ENCODE results near the gene SIAE.

The SIAE gene

GRCh38 chr11:124669193-124669592, 4.3 kb downstream of the SIAE start:
- TF ChIP-seq CTCF (conservative IDR thresholded peaks at IDR 0.05; ENCODE audit: low read depth, low read length), result peak; percentile 90
- peak; percentile 72 for DNase-seq (ENCODE audit: low read depth)
- H3K4me3 ChIP-seq (ENCODE audit: low read depth, low read length), result no peak overlapping the region

DNA sequence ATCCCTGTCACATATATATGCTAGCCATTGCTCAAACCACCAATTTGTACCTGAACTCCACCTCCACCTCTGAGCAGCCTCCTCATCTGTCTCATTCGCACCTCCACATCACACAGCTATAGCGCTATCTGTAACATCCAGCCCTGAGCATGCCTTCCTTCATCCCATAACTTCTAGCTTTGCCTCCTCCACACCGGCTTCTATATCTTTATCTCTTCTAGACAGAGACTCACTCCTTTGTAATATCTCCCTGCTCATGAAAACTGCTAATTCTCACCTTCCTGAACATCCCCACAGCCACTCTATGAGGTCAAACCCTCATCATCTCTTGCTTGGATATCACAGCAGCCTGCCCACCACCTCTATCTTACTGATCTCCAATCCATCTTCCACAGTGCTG, 5.9 kb downstream of the SIAE start:
- H3K4me3 ChIP-seq (ENCODE audit: low read depth, low read length), result no peak overlapping the region
- DNase-seq (ENCODE audit: low read depth), result no peak
- no peak for TF ChIP-seq CTCF (conservative IDR thresholded peaks at IDR 0.05; ENCODE audit: low read depth, low read length)

GRCh38 chr11:124663861-124664260, 9.7 kb downstream of the SIAE start:
- H3K4me3 ChIP-seq (ENCODE audit: low read depth, low read length), result no peak overlapping the region
- no peak for TF ChIP-seq CTCF (conservative IDR thresholded peaks at IDR 0.05; ENCODE audit: low read depth, low read length)
- no peak for DNase-seq (ENCODE audit: low read depth)

- no peak overlapping the region for H3K4me3 ChIP-seq (ENCODE audit: low read depth, low read length)
- TF ChIP-seq CTCF (conservative IDR thresholded peaks at IDR 0.05; ENCODE audit: low read depth, low read length), result no peak
- no peak for DNase-seq (ENCODE audit: low read depth)
Measured at GRCh38 chr11:124662106-124662505, 11.4 kb downstream of the SIAE start.

DNA sequence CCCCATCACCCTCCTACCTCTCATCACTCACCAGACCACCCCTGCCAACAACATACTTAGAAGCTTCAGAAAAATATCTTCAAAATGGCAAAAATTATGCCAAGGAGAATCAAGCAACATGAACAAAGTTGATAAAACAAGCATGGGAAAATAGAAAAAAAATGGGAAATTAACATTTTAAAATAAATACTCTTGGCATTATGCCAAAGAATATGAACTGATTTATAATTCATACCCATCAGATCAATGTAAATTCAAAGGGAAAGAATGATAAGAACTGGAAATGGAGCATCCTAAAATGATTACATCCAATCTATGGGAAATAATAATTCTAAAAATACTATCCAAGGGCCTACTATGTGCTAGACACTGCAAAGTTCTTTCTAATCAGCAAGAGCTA, 12.0 kb downstream of the SIAE start:
- TF ChIP-seq CTCF (conservative IDR thresholded peaks at IDR 0.05; ENCODE audit: low read depth, low read length), result no peak
- no peak for DNase-seq (ENCODE audit: low read depth)
- H3K4me3 ChIP-seq (ENCODE audit: low read depth, low read length), result no peak overlapping the region

DNA sequence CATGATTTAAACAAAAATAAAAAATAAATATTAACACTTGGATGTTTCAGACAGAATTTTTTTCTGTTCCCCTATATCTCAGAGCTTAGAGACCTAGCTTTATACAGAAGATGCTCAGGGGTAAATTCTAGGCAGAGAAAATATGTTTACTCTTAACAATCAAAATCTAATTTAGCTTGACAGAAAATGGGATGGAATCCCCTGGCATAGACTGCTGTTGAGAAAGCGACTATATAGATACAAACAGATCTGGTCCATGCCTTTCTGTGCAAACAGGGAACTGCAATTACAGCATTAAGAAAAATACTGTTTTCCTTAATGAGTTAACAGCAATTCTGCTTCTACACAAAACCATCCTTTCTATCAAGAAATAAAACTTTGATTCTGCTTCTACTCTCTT, 14.6 kb downstream of the SIAE start:
- DNase-seq (ENCODE audit: low read depth), result no peak
- H3K4me3 ChIP-seq (ENCODE audit: low read depth, low read length), result no peak overlapping the region
- no peak for TF ChIP-seq CTCF (conservative IDR thresholded peaks at IDR 0.05; ENCODE audit: low read depth, low read length)

- DNase-seq (ENCODE audit: low read depth), result no peak
- TF ChIP-seq CTCF (conservative IDR thresholded peaks at IDR 0.05; ENCODE audit: low read depth, low read length), result no peak
- H3K4me3 ChIP-seq (ENCODE audit: low read depth, low read length), result no peak overlapping the region
Measured at GRCh38 chr11:124658501-124658900, 15.0 kb downstream of the SIAE start.
